Retinal pigment epithelial cell (primary cell): ENCODE data around the gene CR1.

Source experiments
- DNase-seq: peaks from one replicate; pipeline ENCODE4 v3.0.0-alpha.2; 2010; ENCODE audit warnings: low read depth
- H3K4me3 ChIP-seq: 2 replicates; pipeline ENCODE4 v1.5.1; 2011; ENCODE audit warnings: mild to moderate bottlenecking, low read length, control low read depth, moderate library complexity
- TF ChIP-seq, protein P1 (sequence below): conservative IDR thresholded peaks from 2 replicates; pipeline ENCODE4 v1.5.1; 2011; ENCODE audit warnings: low read depth, low read length, control low read depth, inconsistent platforms

The CR1 gene

DNA sequence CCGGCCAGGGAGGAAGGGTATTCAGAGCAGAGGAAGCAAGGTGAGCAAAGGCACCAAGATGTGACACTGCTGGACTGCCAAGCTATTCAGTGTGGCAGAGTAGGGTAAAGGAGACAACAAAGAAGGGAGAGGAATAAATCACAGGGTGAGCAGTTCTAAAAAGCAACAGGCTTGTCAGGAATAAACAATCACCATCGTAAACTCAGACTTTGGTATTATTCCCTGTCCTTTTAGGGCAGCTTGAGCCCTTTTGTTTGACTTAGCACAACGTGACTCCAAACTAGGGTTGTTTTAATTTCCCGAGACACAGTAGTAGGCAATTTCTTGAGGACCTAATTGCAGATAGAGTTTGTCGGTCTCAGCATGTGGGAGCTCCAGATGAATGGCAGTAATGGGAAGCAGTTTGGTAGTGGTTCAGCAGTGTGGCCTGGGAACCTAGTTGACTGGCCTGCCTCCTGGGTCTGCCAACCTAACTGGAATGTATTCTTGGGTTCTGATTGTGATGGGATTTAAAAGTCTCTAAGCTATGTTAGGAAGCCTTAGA lies 153.3 kb downstream of the CR1 start:
- no peak for DNase-seq
- TF ChIP-seq, protein P1, sequence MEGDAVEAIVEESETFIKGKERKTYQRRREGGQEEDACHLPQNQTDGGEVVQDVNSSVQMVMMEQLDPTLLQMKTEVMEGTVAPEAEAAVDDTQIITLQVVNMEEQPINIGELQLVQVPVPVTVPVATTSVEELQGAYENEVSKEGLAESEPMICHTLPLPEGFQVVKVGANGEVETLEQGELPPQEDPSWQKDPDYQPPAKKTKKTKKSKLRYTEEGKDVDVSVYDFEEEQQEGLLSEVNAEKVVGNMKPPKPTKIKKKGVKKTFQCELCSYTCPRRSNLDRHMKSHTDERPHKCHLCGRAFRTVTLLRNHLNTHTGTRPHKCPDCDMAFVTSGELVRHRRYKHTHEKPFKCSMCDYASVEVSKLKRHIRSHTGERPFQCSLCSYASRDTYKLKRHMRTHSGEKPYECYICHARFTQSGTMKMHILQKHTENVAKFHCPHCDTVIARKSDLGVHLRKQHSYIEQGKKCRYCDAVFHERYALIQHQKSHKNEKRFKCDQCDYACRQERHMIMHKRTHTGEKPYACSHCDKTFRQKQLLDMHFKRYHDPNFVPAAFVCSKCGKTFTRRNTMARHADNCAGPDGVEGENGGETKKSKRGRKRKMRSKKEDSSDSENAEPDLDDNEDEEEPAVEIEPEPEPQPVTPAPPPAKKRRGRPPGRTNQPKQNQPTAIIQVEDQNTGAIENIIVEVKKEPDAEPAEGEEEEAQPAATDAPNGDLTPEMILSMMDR: no peak

DNA sequence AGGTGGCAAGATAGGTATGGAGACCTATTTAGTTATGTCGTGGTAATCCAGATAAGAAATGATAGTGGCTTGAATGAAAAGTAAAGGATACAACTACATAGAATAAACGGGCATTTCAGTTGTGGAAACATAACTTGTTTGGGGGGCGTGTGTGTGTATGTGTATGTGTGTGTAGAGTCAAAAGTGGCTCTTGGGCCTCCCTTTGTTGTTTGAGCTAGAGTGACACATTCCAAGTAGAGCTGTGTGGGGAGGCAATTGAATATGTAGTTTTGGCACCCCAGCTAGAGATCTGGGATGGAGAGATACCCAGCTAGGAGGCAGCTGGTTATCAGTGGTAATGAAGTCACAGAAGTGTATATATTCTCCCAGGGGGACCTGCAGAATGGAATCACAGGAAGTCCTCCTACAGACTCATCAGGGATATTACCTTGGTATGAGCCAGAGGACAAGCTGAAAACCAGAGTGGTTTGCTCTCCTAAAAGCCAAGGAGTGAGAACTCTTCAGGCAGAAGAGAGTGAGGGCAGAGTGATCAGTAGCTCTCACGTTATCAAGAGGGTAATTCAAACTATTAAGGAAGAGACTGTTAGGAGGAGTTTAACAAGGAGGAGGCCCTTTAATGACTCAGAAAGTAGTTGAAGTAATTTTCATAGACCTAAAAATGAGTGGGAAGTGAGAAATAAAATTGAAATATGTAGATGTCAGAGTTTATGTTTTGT lies 154.1 kb downstream of the CR1 start:
- TF ChIP-seq, protein P1: no peak
- DNase-seq: no peak
- H3K4me3 ChIP-seq: no peak overlapping the region

More for the DNA sequence above, 153.3 kb downstream of the CR1 start:
- H3K4me3 ChIP-seq: no peak overlapping the region

DNA sequence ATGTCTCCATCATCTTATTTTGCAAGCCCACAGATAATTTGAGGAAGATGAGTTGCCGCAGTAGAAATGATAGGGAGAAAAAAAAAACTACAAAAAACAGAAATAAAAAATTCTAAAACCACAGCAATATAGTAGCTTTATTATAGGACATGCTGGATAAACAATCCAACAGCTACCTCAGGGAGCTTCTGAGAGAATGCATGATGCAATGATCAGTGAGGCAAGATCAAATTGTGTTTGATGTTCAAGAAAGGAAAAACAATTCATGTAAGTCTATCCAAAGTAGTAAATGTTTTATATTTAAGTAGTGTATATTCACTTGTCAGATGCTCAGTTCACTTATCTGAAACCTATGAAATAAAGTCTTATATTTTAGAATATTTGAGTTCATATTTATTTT lies 155.6 kb downstream of the CR1 start:
- no peak overlapping the region for H3K4me3 ChIP-seq
- TF ChIP-seq, protein P1: no peak
- DNase-seq: no peak

DNA sequence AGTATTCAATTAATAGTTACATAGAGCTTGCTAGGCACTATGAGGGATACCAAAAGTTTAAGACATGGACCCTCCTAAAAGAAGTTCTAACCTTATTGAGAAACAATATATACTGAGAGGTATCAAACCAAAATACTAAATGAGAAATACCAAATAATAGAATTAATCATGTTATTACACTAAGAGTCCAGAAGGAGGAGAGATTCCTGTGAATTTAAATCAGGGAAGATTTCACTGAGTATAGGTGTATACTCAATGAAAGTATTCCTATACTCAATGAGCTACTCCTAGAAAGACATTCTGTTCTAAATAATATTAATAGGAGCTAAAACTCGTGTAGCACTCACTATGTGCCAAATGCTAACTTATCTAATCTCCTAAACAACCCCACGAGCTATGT lies 158.4 kb downstream of the CR1 start:
- TF ChIP-seq, protein P1: peak; percentile 30
- H3K4me3 ChIP-seq: no peak overlapping the region
- DNase-seq: no peak

DNA sequence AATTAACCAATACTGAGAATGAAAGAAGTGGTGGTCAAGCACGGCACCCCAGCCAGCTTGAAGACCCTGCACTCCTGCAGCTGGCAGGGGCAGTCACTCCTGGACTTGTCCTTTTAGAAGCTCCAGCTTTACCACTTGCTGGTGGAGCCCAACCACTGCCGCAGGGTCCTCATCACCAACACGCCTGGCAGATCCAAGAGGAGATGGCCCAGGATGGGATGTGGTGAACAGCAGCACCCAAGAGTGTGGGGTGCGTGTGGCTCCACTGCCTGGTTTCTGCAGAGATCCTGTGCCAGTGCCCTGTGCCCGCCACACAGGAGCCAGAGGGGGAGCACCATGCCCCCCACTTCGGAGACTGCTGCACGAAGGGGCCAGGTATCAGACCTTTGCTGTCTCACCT lies 162.5 kb downstream of the CR1 start:
- H3K4me3 ChIP-seq: no peak overlapping the region
- DNase-seq: no peak
- TF ChIP-seq, protein P1: no peak

DNA sequence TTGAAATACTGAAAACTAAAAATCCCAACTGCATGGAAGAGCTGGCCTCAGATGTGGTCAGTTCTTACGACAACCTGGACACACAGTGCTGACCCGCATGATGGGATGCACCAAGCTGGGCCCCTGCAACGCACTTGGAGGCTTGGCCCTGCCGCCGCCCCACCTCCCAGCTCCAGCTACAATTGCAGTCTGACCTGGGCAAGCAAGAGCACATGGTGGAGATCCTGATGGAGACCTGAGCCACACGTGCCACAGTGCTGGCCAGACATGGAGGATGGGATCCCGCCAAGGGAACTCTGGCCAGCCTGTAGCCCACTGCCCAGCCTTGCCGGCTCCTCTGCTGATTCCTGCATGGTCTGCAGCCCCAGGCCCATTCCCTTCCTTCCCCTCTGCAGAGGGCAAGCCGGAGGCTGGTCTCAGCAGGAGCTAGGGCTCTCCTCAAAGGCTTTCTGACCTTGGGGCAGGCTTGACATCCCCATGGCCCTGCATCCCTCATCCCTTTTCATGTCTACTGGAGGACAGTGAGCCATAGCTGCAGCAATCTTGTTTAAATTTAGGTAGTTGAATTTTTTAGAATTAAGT lies 163.0 kb downstream of the CR1 start:
- TF ChIP-seq, protein P1: no peak
- DNase-seq: no peak
- H3K4me3 ChIP-seq: no peak overlapping the region
